Activated T-helper 1 cell treated with anti-CD3 and anti-CD28 coated beads, Interleukin-12 subunit alpha, Interleukin-12 subunit beta, Interleukin-2, Interleukin-4 antibody, amounts not matched to agents 30 ng/mL and 10 ng/mL and 1 ng/mL, durations not matched to agents 14 hours and 24 hours and 36 hours (primary cell): ENCODE data around the gene PCDHGA1. TPM values are rescaled to one million over a fixed set of nuclear protein-coding genes. Genes with fewer than 3 reads are reported as not detected.
A peak's percentile ranks its signal among the peaks of the same experiment; 100 is the strongest.

Source experiments
- DNase-seq: peaks from one replicate; pipeline ENCODE4 v3.0.0; 2021; ENCODE audit warnings: low spot score
- H3K27ac Mint-ChIP-seq: one replicate; pipeline ENCODE4 v1.8.0; 2021; ENCODE audit warnings: mild to moderate bottlenecking, mixed read lengths
- H3K27me3 Mint-ChIP-seq: one replicate; pipeline ENCODE4 v1.8.0; 2022; ENCODE audit warnings: mild to moderate bottlenecking, moderate library complexity, mixed read lengths; ENCODE audit not compliant: insufficient read depth
- H3K36me3 Mint-ChIP-seq: one replicate; pipeline ENCODE4 v1.8.0; 2021; ENCODE audit warnings: low read depth, mixed read lengths
- H3K4me1 Mint-ChIP-seq: one replicate; pipeline ENCODE4 v1.8.0; 2021; ENCODE audit warnings: low read depth, mixed read lengths
- H3K4me3 Mint-ChIP-seq: one replicate; pipeline ENCODE4 v1.8.0; 2021; ENCODE audit warnings: mild to moderate bottlenecking, moderate library complexity, mixed read lengths
- H3K9me3 Mint-ChIP-seq: one replicate; pipeline ENCODE4 v1.8.0; 2021; ENCODE audit warnings: mixed read lengths
- intact Hi-C: fragments of 100-400 bp; cut with micrococcal nuclease; formaldehyde crosslinking; loops from one replicate; pipeline ENCODE4 v1.15.1; 2024
- total RNA-seq: library from RNA; stranded (reverse); gene quantifications from 2 replicates; pipeline ENCODE4 v1.2.3, GENCODE V29; 2022

The PCDHGA1 gene
- total RNA-seq, 1 donor from 2014 or later, result 0.10 TPM

DNA sequence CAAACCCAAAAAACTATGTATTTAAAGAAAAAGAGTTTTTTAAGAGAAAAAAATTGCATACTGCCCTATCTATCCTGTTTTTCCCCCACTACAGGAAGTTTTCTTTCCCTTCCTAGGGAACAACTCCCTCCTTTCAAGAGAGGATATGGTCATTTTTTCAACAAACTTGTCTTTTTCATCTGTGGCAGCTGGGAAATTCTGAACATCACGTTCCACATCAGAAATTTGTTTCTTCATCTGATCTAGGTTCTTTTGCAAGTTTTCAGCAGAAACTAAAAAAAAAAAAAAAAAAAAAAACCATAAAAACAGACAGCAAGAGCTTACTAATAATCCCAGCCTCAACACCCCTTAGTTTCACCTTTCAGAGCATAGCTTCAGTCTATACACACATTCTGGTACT is 197.1 kb downstream of the PCDHGA1 start:
- no peak overlapping the region for H3K27ac Mint-ChIP-seq
- no peaks in the 10 kb centered on the region for H3K9me3 Mint-ChIP-seq
- H3K27me3 Mint-ChIP-seq, result no peaks in the 10 kb centered on the region
- peaks cover 20% of the 10 kb centered on the region for H3K4me1 Mint-ChIP-seq
- peaks cover 48% of the 10 kb centered on the region for H3K36me3 Mint-ChIP-seq
- no peak overlapping the region for H3K4me3 Mint-ChIP-seq
- intact Hi-C loops, result no loop called here
- no peak for DNase-seq

DNA sequence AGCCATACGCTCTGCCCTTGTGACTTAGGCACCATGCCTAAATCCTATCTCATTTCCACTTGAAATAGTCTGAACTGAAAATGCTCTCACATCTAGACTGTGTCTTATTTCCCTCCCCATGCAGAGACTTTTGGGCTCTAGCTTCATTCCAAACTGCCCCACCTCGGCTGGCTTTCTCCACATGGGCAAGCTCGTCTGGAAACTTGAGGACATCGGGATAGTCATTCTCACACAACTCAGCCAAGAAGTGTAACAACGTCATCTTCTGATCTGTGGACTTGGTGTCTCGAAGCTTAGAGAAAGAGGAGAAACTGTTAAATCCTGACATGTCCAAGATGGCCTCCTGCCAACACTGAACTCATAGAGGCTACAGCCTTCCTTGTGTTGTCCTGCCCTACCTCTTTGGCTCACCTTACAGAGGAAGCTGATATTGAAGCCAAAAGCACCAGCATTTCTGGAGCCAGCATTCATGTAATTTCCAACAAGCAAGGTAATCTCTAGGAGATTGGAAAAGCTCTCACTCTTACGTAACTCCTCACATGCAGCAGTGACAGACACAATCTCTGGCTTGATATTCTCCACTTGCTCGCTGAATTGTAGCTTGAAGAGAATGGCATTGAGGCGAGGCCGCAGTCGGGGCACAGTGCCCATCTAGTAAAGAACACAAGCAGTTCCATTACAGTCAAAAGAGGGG is 198.1 kb downstream of the PCDHGA1 start:
- H3K4me1 Mint-ChIP-seq, result peaks cover 14% of the 10 kb centered on the region
- H3K9me3 Mint-ChIP-seq, result no peaks in the 10 kb centered on the region
- intact Hi-C loops, result no loop called here
- peak overlapping the region; percentile 66 for H3K27ac Mint-ChIP-seq
- H3K27me3 Mint-ChIP-seq, result no peaks in the 10 kb centered on the region
- peaks cover 43% of the 10 kb centered on the region for H3K36me3 Mint-ChIP-seq
- H3K4me3 Mint-ChIP-seq, result no peak overlapping the region
- DNase-seq, result no peak

DNA sequence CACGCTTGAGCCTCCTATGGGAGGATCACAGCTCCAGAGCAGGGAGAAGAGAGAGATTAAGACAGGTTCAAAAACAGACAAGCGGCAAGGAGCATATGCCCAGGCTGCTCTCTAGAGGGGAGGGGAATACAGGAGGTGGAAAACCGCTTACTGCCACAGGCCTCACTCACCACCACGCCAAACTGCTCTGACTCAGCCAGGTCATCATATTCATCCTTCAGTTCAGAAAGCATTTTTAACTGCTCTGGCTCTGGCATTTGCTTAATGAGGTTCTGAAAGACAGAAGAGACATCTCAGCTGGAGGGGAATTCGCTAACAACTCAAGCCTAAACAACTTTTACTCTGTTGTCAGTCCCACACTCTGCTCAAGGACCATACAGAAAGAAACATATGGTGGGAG is 198.7 kb downstream of the PCDHGA1 start:
- Mint-ChIP-seq H3K4me1 (peaks cover 14% of the 10 kb centered on the region), H3K27ac (peak overlapping the region; percentile 66), H3K4me3 (no peak overlapping the region), H3K9me3 (no peaks in the 10 kb centered on the region), H3K27me3 (no peaks in the 10 kb centered on the region), H3K36me3 (peaks cover 41% of the 10 kb centered on the region)
- no peak for DNase-seq
- intact Hi-C loops, result no loop called here

DNA sequence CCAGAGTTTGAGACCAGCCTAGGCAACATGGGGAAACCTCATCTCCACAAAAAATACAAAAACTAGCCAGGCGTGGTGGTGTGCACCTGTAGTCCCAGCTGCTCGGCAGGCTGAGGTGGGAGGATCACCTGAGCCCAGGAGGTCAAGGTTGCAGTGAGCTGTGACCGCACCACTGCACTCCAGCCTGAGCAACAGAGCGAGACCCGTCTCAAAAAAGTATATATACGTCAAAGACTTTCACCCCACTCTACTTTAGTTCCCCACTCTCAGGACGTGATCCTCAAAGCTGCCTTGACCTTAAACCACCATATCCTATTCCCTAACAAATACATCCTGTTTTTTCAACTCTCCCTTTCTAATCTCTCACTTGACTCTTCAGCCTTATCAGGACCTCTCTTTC is 199.6 kb downstream of the PCDHGA1 start:
- H3K27ac Mint-ChIP-seq, result no peak overlapping the region
- no peak overlapping the region for H3K4me3 Mint-ChIP-seq
- H3K9me3 Mint-ChIP-seq, result no peaks in the 10 kb centered on the region
- H3K4me1 Mint-ChIP-seq, result peaks cover 7% of the 10 kb centered on the region
- H3K36me3 Mint-ChIP-seq, result peaks cover 42% of the 10 kb centered on the region
- H3K27me3 Mint-ChIP-seq, result no peaks in the 10 kb centered on the region
- intact Hi-C loops, result no loop called here
- DNase-seq, result no peak

DNA sequence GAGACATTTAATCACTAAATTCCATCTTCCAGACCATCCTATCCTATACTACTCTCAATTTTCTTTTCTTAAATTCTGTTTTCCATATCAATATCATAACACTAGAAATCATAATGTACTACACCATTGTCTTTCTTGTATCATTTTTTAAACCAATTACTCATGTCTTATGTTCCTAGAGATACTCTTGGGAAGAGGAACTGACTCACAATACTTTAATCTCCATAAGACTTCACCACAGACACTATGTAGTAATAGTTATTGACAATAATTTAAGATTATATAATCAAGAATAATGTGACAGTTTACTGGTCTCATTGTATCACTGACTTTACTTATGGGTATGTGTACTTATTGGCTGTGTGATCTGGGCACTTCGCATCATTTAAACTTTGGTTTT is 202.4 kb downstream of the PCDHGA1 start:
- intact Hi-C loops, result no loop called here
- H3K27me3 Mint-ChIP-seq, result no peaks in the 10 kb centered on the region
- no peak for DNase-seq

DNA sequence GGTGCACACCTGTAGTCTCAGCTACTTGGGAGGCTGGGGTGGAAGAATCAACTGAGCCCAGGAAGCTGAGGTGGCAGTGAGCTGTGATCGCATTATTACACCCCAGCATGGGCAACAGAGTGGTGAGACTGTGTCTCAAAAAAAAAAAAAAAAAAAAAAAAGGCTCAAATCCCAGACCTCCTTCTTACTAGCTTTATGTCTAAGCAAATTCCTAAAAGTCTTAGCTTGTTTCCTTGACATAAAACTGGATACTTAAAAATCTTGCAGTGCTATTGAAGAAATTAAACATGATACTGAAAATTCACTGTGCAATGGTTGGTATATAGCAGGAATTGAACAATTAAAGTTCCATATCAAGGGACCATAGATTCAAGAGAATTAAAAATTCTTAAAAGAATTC is 203.6 kb downstream of the PCDHGA1 start:
- Mint-ChIP-seq H3K27me3 (no peaks in the 10 kb centered on the region), H3K4me3 (no peak overlapping the region), H3K9me3 (no peaks in the 10 kb centered on the region), H3K27ac (no peak overlapping the region), H3K4me1 (no peaks in the 10 kb centered on the region), H3K36me3 (peaks cover 21% of the 10 kb centered on the region)
- no peak for DNase-seq
- intact Hi-C loops, result no loop called here

More for the DNA sequence above, 202.4 kb downstream of the PCDHGA1 start:
- peaks cover 33% of the 10 kb centered on the region for H3K36me3 Mint-ChIP-seq
- no peaks in the 10 kb centered on the region for H3K4me1 Mint-ChIP-seq
- no peaks in the 10 kb centered on the region for H3K9me3 Mint-ChIP-seq
- no peak overlapping the region for H3K4me3 Mint-ChIP-seq
- H3K27ac Mint-ChIP-seq, result no peak overlapping the region

DNA sequence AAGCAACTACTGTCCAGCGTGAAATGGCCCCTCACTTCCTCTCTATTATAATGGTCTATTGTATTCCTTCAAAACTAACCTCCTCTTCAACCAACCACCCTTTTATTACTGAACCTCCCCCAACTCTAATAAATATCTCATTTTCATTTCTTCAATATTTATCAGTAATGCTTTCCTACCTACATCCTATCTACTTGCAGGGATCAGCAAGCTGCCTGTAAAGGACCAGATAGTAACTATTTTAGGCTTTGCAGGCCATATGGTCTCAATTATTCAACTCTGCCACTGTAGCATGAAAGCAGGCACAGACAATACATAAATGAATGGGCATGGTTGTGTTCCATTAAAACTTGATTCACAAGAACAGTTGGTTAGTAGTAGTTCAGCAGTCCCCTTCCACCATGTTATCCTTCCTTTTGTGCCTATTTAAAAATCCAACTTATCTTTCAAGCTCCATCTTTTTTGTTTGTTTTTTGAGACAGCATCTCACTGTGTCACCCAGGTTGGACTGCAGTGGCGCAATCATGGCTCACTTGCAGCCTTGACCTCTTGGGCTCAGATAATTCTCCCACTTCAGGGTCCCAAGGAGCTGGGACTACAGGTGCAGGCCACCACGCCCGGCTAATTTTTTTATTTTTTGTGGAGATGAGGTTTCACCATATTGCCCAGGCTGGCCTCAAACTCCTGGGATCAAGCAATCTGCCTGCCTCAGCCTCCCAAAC is 204.3 kb downstream of the PCDHGA1 start:
- Mint-ChIP-seq H3K9me3 (no peaks in the 10 kb centered on the region), H3K27me3 (no peaks in the 10 kb centered on the region), H3K4me1 (no peaks in the 10 kb centered on the region), H3K27ac (no peak overlapping the region), H3K36me3 (peaks cover 23% of the 10 kb centered on the region), H3K4me3 (no peak overlapping the region)
- intact Hi-C loops, result no loop called here
- no peak for DNase-seq

DNA sequence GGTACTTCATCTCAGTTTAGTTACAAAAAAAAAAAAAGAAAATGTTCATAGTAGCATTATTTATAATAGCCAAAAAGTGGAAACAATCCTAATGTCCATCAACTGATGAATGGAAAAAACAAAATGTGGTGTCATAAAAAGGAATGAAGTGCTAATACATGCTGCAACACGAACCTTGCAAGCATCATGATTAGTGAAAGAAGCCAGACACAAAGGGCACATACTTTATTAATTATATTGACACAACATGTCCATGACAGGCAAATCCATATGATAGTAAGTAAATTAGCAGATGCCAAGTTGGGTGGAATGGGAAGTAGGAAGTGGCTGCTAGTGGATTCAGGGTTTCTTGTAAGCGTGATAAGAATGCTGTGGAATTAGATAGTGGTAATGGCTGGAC is 212.7 kb downstream of the PCDHGA1 start:
- Mint-ChIP-seq H3K36me3 (peaks cover 44% of the 10 kb centered on the region), H3K4me1 (no peaks in the 10 kb centered on the region), H3K27me3 (no peaks in the 10 kb centered on the region), H3K4me3 (no peak overlapping the region), H3K9me3 (peaks cover 11% of the 10 kb centered on the region), H3K27ac (no peak overlapping the region)
- intact Hi-C loops, result loop anchor here (2.0 kb wide), 1 partner anchor 16 kb away; no protein-coding TSS in a partner anchor
- DNase-seq, result no peak

DNA sequence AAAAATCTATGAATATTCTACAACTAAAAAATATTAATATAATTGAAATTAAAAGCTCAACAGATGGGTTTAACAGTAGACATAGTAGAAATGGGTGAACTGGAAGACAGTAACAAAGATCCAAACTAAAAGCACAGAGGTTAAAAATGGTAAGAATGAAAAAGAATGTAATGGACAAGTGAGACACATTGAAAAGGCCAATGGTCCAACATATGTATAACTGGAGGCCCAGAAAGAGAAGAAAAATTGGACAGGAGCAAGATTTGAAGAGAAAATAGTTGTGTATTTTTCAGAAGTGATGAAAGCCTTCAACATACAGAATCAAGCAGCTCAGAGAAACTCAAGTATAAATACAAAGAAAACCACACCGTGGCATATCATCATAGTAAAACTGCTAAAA is 217.2 kb downstream of the PCDHGA1 start:
- H3K27me3 Mint-ChIP-seq, result no peaks in the 10 kb centered on the region
- intact Hi-C loops, result no loop called here
- no peak for DNase-seq
- H3K36me3 Mint-ChIP-seq, result peaks cover 56% of the 10 kb centered on the region
- no peak overlapping the region for H3K4me3 Mint-ChIP-seq
- peaks cover 7% of the 10 kb centered on the region for H3K4me1 Mint-ChIP-seq
- no peak overlapping the region for H3K27ac Mint-ChIP-seq
- H3K9me3 Mint-ChIP-seq, result peaks cover 11% of the 10 kb centered on the region

DNA sequence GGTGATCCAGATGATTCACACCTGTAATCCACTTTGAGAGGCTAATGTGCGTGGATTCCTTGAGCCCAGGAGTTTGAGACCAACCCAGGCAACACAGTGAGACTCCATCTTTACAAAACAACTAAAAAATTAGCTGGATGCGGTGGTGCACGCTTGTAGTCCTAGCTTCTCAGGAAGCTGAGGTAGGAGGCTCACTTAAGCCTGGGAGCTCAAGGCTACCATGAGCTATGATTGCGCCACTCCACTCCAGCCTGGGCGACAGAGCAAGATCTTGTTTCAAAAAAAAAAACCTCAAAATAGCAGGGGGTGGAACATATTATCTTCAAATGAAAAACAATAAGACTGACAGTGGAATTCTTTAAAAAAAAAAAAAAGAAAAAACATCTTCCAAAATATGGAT is 217.6 kb downstream of the PCDHGA1 start:
- DNase-seq, result no peak
- no peak overlapping the region for H3K4me3 Mint-ChIP-seq
- H3K36me3 Mint-ChIP-seq, result peaks cover 53% of the 10 kb centered on the region
- peaks cover 11% of the 10 kb centered on the region for H3K9me3 Mint-ChIP-seq
- H3K27ac Mint-ChIP-seq, result no peak overlapping the region
- intact Hi-C loops, result no loop called here
- no peaks in the 10 kb centered on the region for H3K27me3 Mint-ChIP-seq
- H3K4me1 Mint-ChIP-seq, result peaks cover 7% of the 10 kb centered on the region

DNA sequence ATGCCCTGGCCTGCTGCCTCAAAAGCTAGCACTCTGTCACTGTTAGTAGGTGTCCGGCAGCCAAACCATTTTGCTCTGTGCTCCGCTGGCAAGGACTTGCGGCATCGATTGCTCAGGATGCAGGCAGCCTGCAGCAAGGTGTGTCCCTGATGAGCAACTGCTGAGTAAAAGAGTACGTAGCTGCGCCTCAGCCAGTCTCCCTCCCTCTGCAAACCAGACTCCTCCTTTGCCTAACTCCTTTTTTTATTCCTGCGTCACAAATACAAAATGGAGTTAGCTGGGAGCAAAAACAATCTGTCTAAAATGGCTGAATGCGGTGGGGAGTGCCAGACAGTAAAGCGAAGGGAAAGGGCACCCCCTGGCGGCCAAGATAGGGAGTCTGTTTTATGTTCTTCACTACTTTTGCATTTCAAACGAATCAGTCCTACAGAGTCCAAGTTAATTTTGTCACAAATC is 227.4 kb downstream of the PCDHGA1 start:
- Mint-ChIP-seq H3K9me3 (no peaks in the 10 kb centered on the region), H3K27me3 (no peaks in the 10 kb centered on the region), H3K27ac (peak overlapping the region; percentile 76), H3K36me3 (peaks cover 23% of the 10 kb centered on the region), H3K4me1 (peaks cover 25% of the 10 kb centered on the region), H3K4me3 (no peak overlapping the region)
- peak; percentile 48 for DNase-seq
- intact Hi-C loops, result loop anchor here (1.0 to 10.0 kb wide), 6 partner anchors 15 to 473 kb away; partner anchors contain the start of genes PCDHB10, PCDHB11 and PCDHGB7

DNA sequence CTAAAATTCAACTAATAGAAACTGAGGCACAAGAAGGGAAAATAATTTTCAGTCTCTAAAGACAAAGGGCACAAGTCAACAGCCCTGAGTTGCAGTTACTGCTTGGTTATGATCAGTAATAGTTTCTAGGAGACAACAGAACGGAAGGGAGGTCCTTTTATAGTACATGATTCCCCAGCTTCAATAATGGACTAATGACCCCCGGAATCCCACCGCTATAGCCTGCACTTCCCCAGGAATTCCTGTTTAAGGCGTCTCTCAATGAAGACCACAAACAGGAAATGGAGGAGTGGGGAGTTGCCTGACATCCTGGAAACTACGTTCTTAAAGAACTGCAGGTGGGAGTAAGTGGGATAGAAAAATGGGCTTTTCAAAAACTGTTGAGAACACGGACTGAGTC is 227.8 kb downstream of the PCDHGA1 start:
- DNase-seq, result no peak
- H3K27me3 Mint-ChIP-seq, result no peaks in the 10 kb centered on the region
- no peak overlapping the region for H3K4me3 Mint-ChIP-seq
- H3K4me1 Mint-ChIP-seq, result peaks cover 25% of the 10 kb centered on the region
- intact Hi-C loops, result loop anchor here (1.0 to 10.0 kb wide), 6 partner anchors 15 to 473 kb away; partner anchors contain the start of genes PCDHB10, PCDHB11 and PCDHGB7
- no peaks in the 10 kb centered on the region for H3K9me3 Mint-ChIP-seq
- H3K27ac Mint-ChIP-seq, result peak overlapping the region; percentile 76
- H3K36me3 Mint-ChIP-seq, result peaks cover 27% of the 10 kb centered on the region

DNA sequence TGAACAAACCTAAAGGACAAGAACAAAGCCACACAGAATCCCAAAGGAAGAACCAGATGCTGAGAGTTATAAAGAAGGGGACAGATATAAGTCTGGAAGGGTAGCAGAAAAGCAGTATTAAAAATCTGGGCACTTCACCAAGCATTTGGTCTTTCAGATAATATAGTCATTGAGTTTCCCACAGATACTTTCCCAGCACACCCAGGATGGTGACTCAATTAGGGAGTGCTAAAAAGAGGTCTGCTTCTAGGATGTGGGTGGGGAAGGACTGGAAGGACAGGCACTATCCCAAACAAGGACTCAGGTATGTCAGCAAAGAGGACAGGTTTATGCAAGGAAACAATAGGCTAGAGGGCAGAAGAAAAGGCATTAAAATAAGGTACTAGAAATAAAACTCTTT is 229.1 kb downstream of the PCDHGA1 start:
- peaks cover 34% of the 10 kb centered on the region for H3K36me3 Mint-ChIP-seq
- intact Hi-C loops, result loop anchor here (2.0 to 10.0 kb wide), 3 partner anchors 17 to 475 kb away; partner anchors contain the start of genes PCDHB10 and PCDHB11
- no peaks in the 10 kb centered on the region for H3K9me3 Mint-ChIP-seq
- H3K4me1 Mint-ChIP-seq, result peaks cover 35% of the 10 kb centered on the region
- no peak overlapping the region for H3K27ac Mint-ChIP-seq
- no peaks in the 10 kb centered on the region for H3K27me3 Mint-ChIP-seq
- no peak for DNase-seq
- no peak overlapping the region for H3K4me3 Mint-ChIP-seq
